Measurements from ENCODE around the gene FDXR. TPM values are rescaled to one million over a fixed set of nuclear protein-coding genes. Genes with fewer than 3 reads are reported as not detected.

FDXR gene
- total RNA-seq, 2 donors from 2014 or later = 17.7 to 26.9 TPM

GRCh38 chr17:74892974-74893911 lies 20.4 kb upstream of the FDXR start, which contains the start of gene FADS6:
TSS of gene FADS6 (minus strand) at chr17:74893633. CDS start at chr17:74893595, 38 bp downstream.
- no peak within 1 kb of the TSS for H3K27ac ChIP-seq
- H3K4me3 ChIP-seq = peak within 1 kb of the TSS; percentile 23
- H3K27me3 ChIP-seq = peaks cover 32% of the 10 kb centered on the region
- no peak for DNase-seq
- no peak for TF ChIP-seq CTCF (IDR thresholded peaks at IDR 0.05)
- peaks cover 4% of the 10 kb centered on the region for H3K4me1 ChIP-seq
- H3K36me3 ChIP-seq = no peaks in the 10 kb centered on the region
- H3K9ac ChIP-seq (ENCODE audit: low read depth in 2 of 2, low read length in 2 of 2) = no peak within 1 kb of the TSS
- no peaks in the 10 kb centered on the region for H3K9me3 ChIP-seq
- intact Hi-C loops (cut with DNase I) = no loop called here

GRCh38 chr17:74892013-74892841 lies 19.4 kb upstream of the FDXR start:
- intact Hi-C loops (cut with DNase I) = no loop called here
- Histone ChIP-seq H3K9ac (ENCODE audit: low read depth in 2 of 2, low read length in 2 of 2) (no peak overlapping the region), H3K9me3 (no peaks in the 10 kb centered on the region), H3K36me3 (no peaks in the 10 kb centered on the region), H3K4me1 (peaks cover 4% of the 10 kb centered on the region), H3K27me3 (peaks cover 32% of the 10 kb centered on the region), H3K4me3 (peak overlapping the region; percentile 23), H3K27ac (no peak overlapping the region)
- no peak for DNase-seq
- no peak for TF ChIP-seq CTCF (IDR thresholded peaks at IDR 0.05)

GRCh38 chr17:74890554-74890953 lies 17.8 kb upstream of the FDXR start:
- H3K9ac ChIP-seq (ENCODE audit: low read depth in 2 of 2, low read length in 2 of 2) = no peak overlapping the region
- no peak overlapping the region for H3K4me3 ChIP-seq
- peaks cover 32% of the 10 kb centered on the region for H3K27me3 ChIP-seq
- no peaks in the 10 kb centered on the region for H3K36me3 ChIP-seq
- intact Hi-C loops (cut with DNase I) = no loop called here
- H3K9me3 ChIP-seq = no peaks in the 10 kb centered on the region
- no peak overlapping the region for H3K27ac ChIP-seq
- TF ChIP-seq CTCF (IDR thresholded peaks at IDR 0.05) = no peak
- H3K4me1 ChIP-seq = peaks cover 4% of the 10 kb centered on the region
- no peak for DNase-seq

GRCh38 chr17:74888469-74888868 lies 15.7 kb upstream of the FDXR start:
- intact Hi-C loops (cut with DNase I) = no loop called here
- no peak overlapping the region for H3K27ac ChIP-seq
- no peak overlapping the region for H3K9ac ChIP-seq (ENCODE audit: low read depth in 2 of 2, low read length in 2 of 2)
- H3K27me3 ChIP-seq = peaks cover 16% of the 10 kb centered on the region
- no peaks in the 10 kb centered on the region for H3K9me3 ChIP-seq
- DNase-seq = no peak
- TF ChIP-seq CTCF (IDR thresholded peaks at IDR 0.05) = no peak
- no peak overlapping the region for H3K4me3 ChIP-seq
- H3K36me3 ChIP-seq = no peaks in the 10 kb centered on the region
- H3K4me1 ChIP-seq = peaks cover 2% of the 10 kb centered on the region

- intact Hi-C loops (cut with DNase I) = no loop called here
- H3K9ac ChIP-seq (ENCODE audit: low read depth in 2 of 2, low read length in 2 of 2) = no peak overlapping the region
- H3K36me3 ChIP-seq = no peaks in the 10 kb centered on the region
- no peaks in the 10 kb centered on the region for H3K4me1 ChIP-seq
- no peaks in the 10 kb centered on the region for H3K27me3 ChIP-seq
- H3K27ac ChIP-seq = no peak overlapping the region
- H3K4me3 ChIP-seq = no peak overlapping the region
- no peak for TF ChIP-seq CTCF (IDR thresholded peaks at IDR 0.05)
- no peak for DNase-seq
- H3K9me3 ChIP-seq = no peaks in the 10 kb centered on the region
These were observed 10.5 kb upstream of the FDXR start for GRCh38 chr17:74883241-74883745.

Measured in colonic mucosa (tissue), 4 donors.